ENCODE measurements around the gene TINCR. TPM values are rescaled to one million over a fixed set of nuclear protein-coding genes. Genes with fewer than 3 reads are reported as not detected.

Gene TINCR
- total and polyA plus RNA-seq, 2 of the 13 experiments (the other 11 are each of a cell fraction or from before 2014, with no cell fraction given), result 0.17 to 0.33 TPM

DNA sequence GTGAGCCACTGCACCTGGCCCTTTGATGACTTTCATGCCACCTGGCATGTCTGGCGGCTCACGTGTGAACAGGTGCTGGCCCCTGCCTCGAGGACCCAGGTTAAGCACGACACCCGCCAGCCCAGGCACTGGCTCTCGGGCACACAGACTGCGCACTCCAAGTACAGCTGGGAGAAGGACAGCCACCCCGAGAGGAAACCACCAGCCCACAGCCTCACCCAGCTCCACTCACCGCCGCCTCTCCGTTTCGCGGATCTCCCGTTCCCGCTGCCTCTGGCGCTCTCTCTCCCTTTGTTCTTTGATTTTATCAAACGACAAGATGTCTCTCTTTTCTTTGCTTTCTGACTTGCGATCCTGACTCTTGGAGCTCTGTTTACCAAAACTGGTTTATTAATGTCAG, 27.4 kb upstream of the TINCR start:
- peak overlapping the region; percentile 78 for H3K27ac ChIP-seq (ENCODE audit: extremely low read length, insufficient read depth, low read length)
- in situ Hi-C loops (cut with HindIII; ENCODE audit: extremely low pct_ligation_motif_present, low pct_unique_long_range_greater_than_20kb), result no loop called here
- no peak overlapping the region for H2AFZ ChIP-seq (ENCODE audit: low read length)
- H3K36me3 ChIP-seq (replicated peaks in 1 of 2; ENCODE audit: control insufficient read depth in 1 of 2, insufficient read depth in 2 of 2, low read length in 2 of 2), result peaks cover 46 to 91% of the 10 kb centered on the region in 2 experiments
- intact Hi-C loops (cut with micrococcal nuclease; ENCODE audit: unreplicated experiment), result no loop called here
- H3K4me3 ChIP-seq (replicated peaks in 1 of 3; ENCODE audit: insufficient read depth in 1 of 3, low read depth in 2 of 3, low read length in 3 of 3), result no peak overlapping the region
- H3K4me1 ChIP-seq (ENCODE audit: insufficient read depth, low read length), result peaks cover 22% of the 10 kb centered on the region
- peak; percentile 6; the same call in 1 of the 3 replicates for ATAC-seq
- peaks cover 4% of the 10 kb centered on the region; the same call in 1 of the 2 replicates for H4K20me1 ChIP-seq (ENCODE audit: insufficient read depth, low read length)
- DNase-seq (ENCODE audit: low spot score), result no peak
- no peak overlapping the region for H3K4me2 ChIP-seq (ENCODE audit: low read depth, low read length)
- CTCF ChIA-PET (ENCODE audit: low intra/inter-chr PET ratio, low total read pairs), result no interaction called here
- no TSS peak for BruUV-seq (replicated peaks)
- FAIRE-seq, result no peak
- no peaks in the 10 kb centered on the region for H3K9me3 ChIP-seq (ENCODE audit: low read length)
- H3K9ac ChIP-seq (ENCODE audit: insufficient read depth, low read depth, low read length), result no peak overlapping the region; the same call in 1 of the 2 replicates
- TF ChIP-seq, protein P1, sequence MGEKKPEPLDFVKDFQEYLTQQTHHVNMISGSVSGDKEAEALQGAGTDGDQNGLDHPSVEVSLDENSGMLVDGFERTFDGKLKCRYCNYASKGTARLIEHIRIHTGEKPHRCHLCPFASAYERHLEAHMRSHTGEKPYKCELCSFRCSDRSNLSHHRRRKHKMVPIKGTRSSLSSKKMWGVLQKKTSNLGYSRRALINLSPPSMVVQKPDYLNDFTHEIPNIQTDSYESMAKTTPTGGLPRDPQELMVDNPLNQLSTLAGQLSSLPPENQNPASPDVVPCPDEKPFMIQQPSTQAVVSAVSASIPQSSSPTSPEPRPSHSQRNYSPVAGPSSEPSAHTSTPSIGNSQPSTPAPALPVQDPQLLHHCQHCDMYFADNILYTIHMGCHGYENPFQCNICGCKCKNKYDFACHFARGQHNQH (CRISPR knock-in tag; IDR thresholded peaks at IDR 0.05), result no peak
- TF ChIP-seq, protein P2, sequence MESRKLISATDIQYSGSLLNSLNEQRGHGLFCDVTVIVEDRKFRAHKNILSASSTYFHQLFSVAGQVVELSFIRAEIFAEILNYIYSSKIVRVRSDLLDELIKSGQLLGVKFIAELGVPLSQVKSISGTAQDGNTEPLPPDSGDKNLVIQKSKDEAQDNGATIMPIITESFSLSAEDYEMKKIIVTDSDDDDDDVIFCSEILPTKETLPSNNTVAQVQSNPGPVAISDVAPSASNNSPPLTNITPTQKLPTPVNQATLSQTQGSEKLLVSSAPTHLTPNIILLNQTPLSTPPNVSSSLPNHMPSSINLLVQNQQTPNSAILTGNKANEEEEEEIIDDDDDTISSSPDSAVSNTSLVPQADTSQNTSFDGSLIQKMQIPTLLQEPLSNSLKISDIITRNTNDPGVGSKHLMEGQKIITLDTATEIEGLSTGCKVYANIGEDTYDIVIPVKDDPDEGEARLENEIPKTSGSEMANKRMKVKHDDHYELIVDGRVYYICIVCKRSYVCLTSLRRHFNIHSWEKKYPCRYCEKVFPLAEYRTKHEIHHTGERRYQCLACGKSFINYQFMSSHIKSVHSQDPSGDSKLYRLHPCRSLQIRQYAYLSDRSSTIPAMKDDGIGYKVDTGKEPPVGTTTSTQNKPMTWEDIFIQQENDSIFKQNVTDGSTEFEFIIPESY (CRISPR knock-in tag; IDR thresholded peaks at IDR 0.05), result peak; percentile 87; the same call in 1 of the 2 replicates
- POLR2A ChIA-PET, result interaction anchor here (2.6 kb wide), 1 partner anchor 28 kb away, joined by 12 read pairs; the partner anchor contains the start of genes SAFB and SAFB2
- H3K27me3 ChIP-seq (ENCODE audit: control insufficient read depth in 1 of 2, insufficient read depth in 2 of 2, low read length in 2 of 2), result no peaks in the 10 kb centered on the region
- H3K79me2 ChIP-seq (ENCODE audit: insufficient read depth, low read length), result no peaks in the 10 kb centered on the region
- 95% methylated on average over 12 of the region's 18 CpGs for WGBS (ENCODE audit: low lambda C conversion rate)

DNA sequence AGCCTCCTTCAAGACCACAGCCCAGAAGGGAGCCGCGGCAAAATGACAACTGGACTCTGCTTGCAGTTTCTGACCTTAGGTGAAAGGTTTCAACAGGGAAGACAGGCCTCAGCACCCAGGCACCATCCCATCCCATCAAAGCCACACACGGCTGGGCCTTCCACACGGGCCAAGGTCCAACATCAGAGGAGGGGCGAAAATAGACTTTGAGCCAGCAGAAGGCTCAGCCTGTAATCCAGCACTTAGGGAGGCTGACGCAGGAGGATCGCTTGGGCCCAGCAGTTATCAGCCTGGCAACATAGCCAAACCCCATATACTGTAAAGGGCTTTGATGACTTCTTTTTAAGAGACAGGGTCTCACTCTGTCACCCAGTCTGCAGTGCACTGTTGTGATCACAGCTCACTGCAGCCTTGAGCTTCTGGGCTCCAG, 26.8 kb upstream of the TINCR start:
- Histone ChIP-seq H3K27me3 (ENCODE audit: control insufficient read depth in 1 of 2, insufficient read depth in 2 of 2, low read length in 2 of 2) (no peaks in the 10 kb centered on the region), H3K9ac (ENCODE audit: insufficient read depth, low read depth, low read length) (no peak overlapping the region; the same call in 1 of the 2 replicates), H3K4me1 (ENCODE audit: insufficient read depth, low read length) (peaks cover 22% of the 10 kb centered on the region), H3K4me3 (replicated peaks in 1 of 3; ENCODE audit: insufficient read depth in 1 of 3, low read depth in 2 of 3, low read length in 3 of 3) (no peak overlapping the region), H3K27ac (ENCODE audit: extremely low read length, insufficient read depth, low read length) (peak overlapping the region; percentile 78), H2AFZ (ENCODE audit: low read length) (no peak overlapping the region), H3K36me3 (replicated peaks in 1 of 2; ENCODE audit: control insufficient read depth in 1 of 2, insufficient read depth in 2 of 2, low read length in 2 of 2) (peaks cover 47 to 91% of the 10 kb centered on the region in 2 experiments), H3K9me3 (ENCODE audit: low read length) (no peaks in the 10 kb centered on the region), H3K4me2 (ENCODE audit: low read depth, low read length) (peak overlapping the region; percentile 36), H4K20me1 (ENCODE audit: insufficient read depth, low read length) (peaks cover 4% of the 10 kb centered on the region; the same call in 1 of the 2 replicates), H3K79me2 (ENCODE audit: insufficient read depth, low read length) (no peaks in the 10 kb centered on the region)
- BruUV-seq (replicated peaks), result no TSS peak
- DNase-seq (ENCODE audit: low spot score), result peak; percentile 79
- intact Hi-C loops (cut with micrococcal nuclease; ENCODE audit: unreplicated experiment) (no loop called here), in situ Hi-C loops (cut with HindIII; ENCODE audit: extremely low pct_ligation_motif_present, low pct_unique_long_range_greater_than_20kb) (no loop called here)
- peak; percentile 97 for FAIRE-seq
- POLR2A ChIA-PET, result interaction anchor here (2.6 kb wide), 1 partner anchor 28 kb away, joined by 12 read pairs; the partner anchor contains the start of genes SAFB and SAFB2
- CTCF ChIA-PET (ENCODE audit: low intra/inter-chr PET ratio, low total read pairs), result no interaction called here
- ATAC-seq, result peak; percentile 97
- 7% methylated on average over 4 of the region's 7 CpGs for WGBS (ENCODE audit: low lambda C conversion rate)
- TF ChIP-seq ZNF749 (CRISPR knock-in tag; IDR thresholded peaks at IDR 0.05; ENCODE audit: borderline replicate concordance) (no peak), MEIS1 (CRISPR knock-in tag; IDR thresholded peaks at IDR 0.05; ENCODE audit: borderline replicate concordance) (no peak; the same call in 1 of the 2 replicates), ZBTB42 (CRISPR knock-in tag; IDR thresholded peaks at IDR 0.05) (no peak), NFE2L2 (IDR thresholded peaks at IDR 0.05; ENCODE audit: low read length) (no peak), MATR3 (CRISPR knock-in tag; IDR thresholded peaks at IDR 0.05) (no peak), ZNF816 (CRISPR knock-in tag; IDR thresholded peaks at IDR 0.05; ENCODE audit: borderline replicate concordance) (no peak), MTF2 (CRISPR knock-in tag; IDR thresholded peaks at IDR 0.05; ENCODE audit: borderline replicate concordance) (no peak)
- TF ChIP-seq, protein P3, sequence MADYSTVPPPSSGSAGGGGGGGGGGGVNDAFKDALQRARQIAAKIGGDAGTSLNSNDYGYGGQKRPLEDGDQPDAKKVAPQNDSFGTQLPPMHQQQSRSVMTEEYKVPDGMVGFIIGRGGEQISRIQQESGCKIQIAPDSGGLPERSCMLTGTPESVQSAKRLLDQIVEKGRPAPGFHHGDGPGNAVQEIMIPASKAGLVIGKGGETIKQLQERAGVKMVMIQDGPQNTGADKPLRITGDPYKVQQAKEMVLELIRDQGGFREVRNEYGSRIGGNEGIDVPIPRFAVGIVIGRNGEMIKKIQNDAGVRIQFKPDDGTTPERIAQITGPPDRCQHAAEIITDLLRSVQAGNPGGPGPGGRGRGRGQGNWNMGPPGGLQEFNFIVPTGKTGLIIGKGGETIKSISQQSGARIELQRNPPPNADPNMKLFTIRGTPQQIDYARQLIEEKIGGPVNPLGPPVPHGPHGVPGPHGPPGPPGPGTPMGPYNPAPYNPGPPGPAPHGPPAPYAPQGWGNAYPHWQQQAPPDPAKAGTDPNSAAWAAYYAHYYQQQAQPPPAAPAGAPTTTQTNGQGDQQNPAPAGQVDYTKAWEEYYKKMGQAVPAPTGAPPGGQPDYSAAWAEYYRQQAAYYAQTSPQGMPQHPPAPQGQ (CRISPR knock-in tag; IDR thresholded peaks at IDR 0.05; ENCODE audit: borderline replicate concordance), result no peak
- TF ChIP-seq, protein P4, sequence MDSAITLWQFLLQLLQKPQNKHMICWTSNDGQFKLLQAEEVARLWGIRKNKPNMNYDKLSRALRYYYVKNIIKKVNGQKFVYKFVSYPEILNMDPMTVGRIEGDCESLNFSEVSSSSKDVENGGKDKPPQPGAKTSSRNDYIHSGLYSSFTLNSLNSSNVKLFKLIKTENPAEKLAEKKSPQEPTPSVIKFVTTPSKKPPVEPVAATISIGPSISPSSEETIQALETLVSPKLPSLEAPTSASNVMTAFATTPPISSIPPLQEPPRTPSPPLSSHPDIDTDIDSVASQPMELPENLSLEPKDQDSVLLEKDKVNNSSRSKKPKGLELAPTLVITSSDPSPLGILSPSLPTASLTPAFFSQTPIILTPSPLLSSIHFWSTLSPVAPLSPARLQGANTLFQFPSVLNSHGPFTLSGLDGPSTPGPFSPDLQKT (CRISPR knock-in tag; IDR thresholded peaks at IDR 0.05; ENCODE audit: borderline replicate concordance), result no peak

Measured in HepG2 (cell line).